Choroid plexus epithelial cell (primary cell): ENCODE measurements around the gene KERA.

Experiments
- DNase-seq: peaks from one replicate; pipeline ENCODE4 v3.0.0-alpha.2; 2010; ENCODE audit warnings: low read depth
- H3K4me3 ChIP-seq: 2 replicates; pipeline ENCODE4 v1.5.1; 2011; ENCODE audit warnings: low read depth, mild to moderate bottlenecking, control low read depth, low read length, moderate library complexity
- TF ChIP-seq, protein P1 (sequence below): conservative IDR thresholded peaks from 2 replicates; pipeline ENCODE4 v1.5.1; 2011; ENCODE audit warnings: low read depth, mild to moderate bottlenecking, control low read depth, inconsistent platforms, low read length, moderate library complexity

KERA gene

DNA sequence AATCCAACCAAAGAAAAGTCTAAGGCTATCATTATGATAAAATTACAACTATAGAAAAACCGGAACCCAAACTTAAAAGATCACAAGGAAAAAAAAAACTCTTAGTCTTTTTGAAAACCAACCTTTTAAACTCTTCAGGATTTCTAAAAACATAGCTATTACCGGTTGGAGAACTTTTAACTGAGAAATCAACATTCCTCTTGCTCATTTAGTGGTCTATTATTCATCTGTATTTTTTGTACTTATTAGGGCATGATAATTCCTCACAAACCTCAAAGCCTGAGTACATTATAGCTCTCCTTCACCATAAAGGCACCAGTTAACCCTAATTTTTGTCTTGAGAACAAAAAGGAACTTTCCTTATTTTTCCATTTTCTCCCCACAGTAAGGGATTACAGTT, 43.1 kb upstream of the KERA start:
- TF ChIP-seq, protein P1, sequence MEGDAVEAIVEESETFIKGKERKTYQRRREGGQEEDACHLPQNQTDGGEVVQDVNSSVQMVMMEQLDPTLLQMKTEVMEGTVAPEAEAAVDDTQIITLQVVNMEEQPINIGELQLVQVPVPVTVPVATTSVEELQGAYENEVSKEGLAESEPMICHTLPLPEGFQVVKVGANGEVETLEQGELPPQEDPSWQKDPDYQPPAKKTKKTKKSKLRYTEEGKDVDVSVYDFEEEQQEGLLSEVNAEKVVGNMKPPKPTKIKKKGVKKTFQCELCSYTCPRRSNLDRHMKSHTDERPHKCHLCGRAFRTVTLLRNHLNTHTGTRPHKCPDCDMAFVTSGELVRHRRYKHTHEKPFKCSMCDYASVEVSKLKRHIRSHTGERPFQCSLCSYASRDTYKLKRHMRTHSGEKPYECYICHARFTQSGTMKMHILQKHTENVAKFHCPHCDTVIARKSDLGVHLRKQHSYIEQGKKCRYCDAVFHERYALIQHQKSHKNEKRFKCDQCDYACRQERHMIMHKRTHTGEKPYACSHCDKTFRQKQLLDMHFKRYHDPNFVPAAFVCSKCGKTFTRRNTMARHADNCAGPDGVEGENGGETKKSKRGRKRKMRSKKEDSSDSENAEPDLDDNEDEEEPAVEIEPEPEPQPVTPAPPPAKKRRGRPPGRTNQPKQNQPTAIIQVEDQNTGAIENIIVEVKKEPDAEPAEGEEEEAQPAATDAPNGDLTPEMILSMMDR = no peak
- DNase-seq = peak; percentile 35
- H3K4me3 ChIP-seq = no peak overlapping the region

DNA sequence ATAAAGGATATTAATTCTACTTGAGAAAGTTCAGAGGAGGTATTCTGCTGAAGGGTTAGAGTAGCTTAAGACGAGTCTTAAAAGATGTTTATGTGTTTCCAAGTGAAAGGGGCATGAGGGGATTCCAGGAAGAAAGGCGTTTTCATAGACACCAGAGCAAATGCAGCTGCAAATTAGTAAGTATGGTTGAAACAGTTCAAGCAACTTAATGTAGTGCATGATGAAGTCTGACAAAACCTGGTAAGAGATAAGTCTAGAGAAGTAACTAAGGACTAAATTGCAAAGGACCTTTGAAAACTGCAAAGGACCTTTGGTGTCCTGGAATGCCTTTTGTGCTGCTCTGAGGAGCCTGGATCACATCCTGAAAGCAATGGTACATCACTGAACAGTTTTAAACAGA, 42.0 kb upstream of the KERA start:
- H3K4me3 ChIP-seq = no peak overlapping the region
- TF ChIP-seq, protein P1 = no peak
- no peak for DNase-seq

DNA sequence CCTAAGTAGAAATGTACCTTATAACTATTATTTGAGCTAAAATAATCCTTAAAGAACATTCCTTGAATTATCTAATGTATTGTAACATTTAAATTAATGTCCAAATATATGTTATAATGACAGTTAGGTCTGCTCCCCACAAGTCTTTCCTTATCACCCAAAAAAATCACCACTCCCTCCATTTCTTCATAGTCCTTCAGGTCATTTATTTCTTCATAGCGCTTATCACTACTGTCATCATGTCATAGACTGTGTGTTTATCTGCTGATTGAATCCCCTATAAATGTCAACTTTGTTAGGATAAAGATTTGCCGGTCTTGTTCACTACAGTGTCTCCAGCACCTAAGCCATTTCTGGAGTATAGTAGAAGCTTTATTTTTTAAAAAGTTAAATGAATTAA, 41.5 kb upstream of the KERA start:
- H3K4me3 ChIP-seq = no peak overlapping the region
- DNase-seq = no peak
- TF ChIP-seq, protein P1 = no peak

DNA sequence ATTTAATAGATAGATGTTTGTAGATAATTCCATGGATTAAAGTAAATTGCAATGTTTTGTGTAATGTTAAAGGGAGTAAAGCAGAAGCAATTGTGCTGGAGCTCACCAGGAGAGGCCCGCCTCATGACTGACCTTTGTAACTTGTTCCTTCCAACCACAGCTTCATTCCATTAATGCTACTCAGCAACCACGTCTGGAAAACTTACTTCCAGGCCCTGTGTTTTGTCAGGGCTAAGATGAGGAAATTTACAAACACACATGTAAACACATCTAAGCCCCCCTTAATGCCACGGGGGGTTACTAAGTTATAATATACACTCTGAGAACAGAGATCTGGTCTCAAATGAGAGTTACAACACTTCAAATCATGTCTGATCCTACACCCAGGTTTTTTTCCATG, 41.1 kb upstream of the KERA start:
- TF ChIP-seq, protein P1 = no peak
- DNase-seq = peak; percentile 97
- H3K4me3 ChIP-seq = no peak overlapping the region

DNA sequence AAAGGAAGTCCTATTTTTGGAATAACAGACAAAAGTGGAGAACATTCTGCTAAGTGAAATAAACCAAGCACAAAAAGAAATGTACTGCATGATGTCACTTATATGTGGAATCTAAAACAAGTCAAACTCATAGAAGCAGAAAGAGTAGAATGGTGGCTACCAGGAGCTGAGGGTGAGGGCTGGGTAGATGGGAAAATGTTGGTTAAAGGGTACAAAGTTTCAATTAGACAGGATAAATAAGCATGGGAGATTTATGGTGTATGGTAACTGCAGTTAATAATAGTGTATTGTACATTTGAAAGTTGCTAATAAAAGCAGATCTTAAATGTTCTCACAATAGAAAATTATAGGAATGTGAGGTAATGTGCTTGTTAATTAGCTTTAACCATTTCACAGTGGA, 40.6 kb upstream of the KERA start:
- peak; percentile 30 for DNase-seq
- H3K4me3 ChIP-seq = no peak overlapping the region
- TF ChIP-seq, protein P1 = no peak

DNA sequence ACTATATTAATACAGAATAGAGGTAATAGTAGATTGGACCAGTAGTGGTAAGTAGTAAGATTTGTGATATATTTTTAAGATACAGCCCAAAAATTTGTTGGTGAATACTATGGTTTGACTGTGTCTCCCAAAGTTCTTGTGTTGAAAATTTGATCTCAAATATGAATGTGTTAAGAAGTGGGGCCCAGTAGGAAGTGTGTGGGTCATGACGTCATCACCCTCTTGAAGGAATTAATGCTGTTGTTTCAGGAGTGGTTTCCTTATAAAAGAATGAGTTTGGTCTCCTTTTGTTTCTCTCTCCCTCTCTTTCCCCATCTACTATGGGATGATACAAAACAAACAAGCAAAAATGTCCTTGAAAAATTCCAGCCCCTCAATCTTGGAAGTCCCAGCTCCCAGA, 37.1 kb upstream of the KERA start:
- TF ChIP-seq, protein P1 = no peak

DNA sequence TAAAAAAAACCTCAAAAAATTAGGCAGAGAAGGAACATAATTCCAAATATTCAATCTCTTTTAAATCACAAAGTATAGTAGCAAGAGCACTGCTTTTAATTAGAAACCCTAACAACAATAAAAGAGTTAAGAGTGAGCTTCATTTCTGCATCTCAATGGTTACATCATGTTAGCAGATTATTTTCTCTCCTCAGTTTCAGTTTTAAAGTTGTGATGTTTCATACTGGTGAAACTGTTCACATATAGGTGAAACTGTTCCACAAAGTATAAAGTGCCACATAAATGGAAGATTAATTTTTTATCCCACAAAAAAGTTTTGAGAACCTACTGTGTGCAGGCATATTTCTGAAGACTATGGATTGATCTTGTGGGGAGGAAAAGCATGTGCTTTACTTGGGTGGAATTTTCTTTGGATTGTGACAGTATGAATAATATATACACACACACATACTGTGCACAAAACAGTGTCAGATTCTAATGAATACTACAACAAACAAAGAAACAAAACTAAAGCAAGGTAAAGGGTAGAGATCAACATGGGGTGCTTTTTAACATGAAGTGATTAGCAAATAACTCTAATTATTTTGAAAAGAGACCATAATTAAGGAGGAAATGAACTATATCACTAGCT, 36.3 kb upstream of the KERA start:
- no peak overlapping the region for H3K4me3 ChIP-seq
- peak; percentile 49 for DNase-seq
- TF ChIP-seq, protein P1 = no peak

More for the DNA sequence above, 37.1 kb upstream of the KERA start:
- H3K4me3 ChIP-seq = no peak overlapping the region
- DNase-seq = no peak
